BJ (cell line): ENCODE results near the gene EHBP1. TPM values are rescaled to one million over a fixed set of nuclear protein-coding genes. Genes with fewer than 3 reads are reported as not detected.
A peak's percentile ranks its signal among the peaks of the same experiment; 100 is the strongest.
"Not testable (repeated sequence)": the region's sequence is repeated elsewhere in the genome, so short reads cannot be mapped to it uniquely, and the experiment has no call there.

Experiments used
- CTCF ChIA-PET: fragments of 350-600 bp; formaldehyde crosslinking; extraction: SDS; loops from one replicate; lab custom pipeline; 2021; ENCODE audit warnings: antibody characterized with exemption, inconsistent platforms; lab: Yijun Ruan, JAX
- POLR2A ChIA-PET: fragments of 300-600 bp; sonication (Branson Sonifier 250); formaldehyde crosslinking; extraction: SDS; loops from one replicate; lab custom pipeline; 2021; ENCODE audit warnings: antibody characterized with exemption; lab: Charles Lee
- DNase-seq: peaks from one replicate; pipeline ENCODE4 v3.0.0-alpha.2; 2011; ENCODE audit warnings: low read depth
- H3K27me3 ChIP-seq: 2 replicates; pipeline ENCODE4 v1.6.0; 2011; ENCODE audit warnings: low read length; ENCODE audit not compliant: control insufficient read depth, insufficient read depth
- H3K36me3 ChIP-seq: 2 replicates; pipeline ENCODE4 v1.5.1; 2011; ENCODE audit warnings: low read length; ENCODE audit not compliant: control insufficient read depth, insufficient read depth
- H3K4me3 ChIP-seq: 2 replicates; pipeline ENCODE4 v1.5.1; 2011; ENCODE audit warnings: low read depth, mild to moderate bottlenecking, control low read depth, low read length
- CTCF ChIP-seq: IDR thresholded peaks from 2 replicates; pipeline ENCODE4 v1.5.1; 2011; ENCODE audit warnings: low read depth, mild to moderate bottlenecking, control low read depth, inconsistent platforms, low read length, moderate library complexity; ENCODE audit not compliant: insufficient read depth
- polyA plus RNA-seq: library from polyadenylated mRNA; depleted of rRNA; stranded (reverse); fragments of >200 nt; gene quantifications from 2 replicates; pipeline ENCODE4 v1.2.3, GENCODE V29; 2011

The EHBP1 gene
- polyA plus RNA-seq, 1 experiment = 43.8 TPM

- CTCF ChIA-PET = no interaction called here
- no peak for TF ChIP-seq CTCF
- no peak for DNase-seq
- no peak overlapping the region for H3K4me3 ChIP-seq
- POLR2A ChIA-PET = no interaction called here
- H3K36me3 ChIP-seq = peaks cover 4% of the 10 kb centered on the region
- H3K27me3 ChIP-seq = no peaks in the 10 kb centered on the region
Measured at GRCh38 chr2:63013438-63013837, 307.9 kb downstream of the EHBP1 start.

GRCh38 chr2:63015389-63015788 is 309.9 kb downstream of the EHBP1 start:
- DNase-seq = no peak
- POLR2A ChIA-PET = no interaction called here
- Histone ChIP-seq H3K36me3 (peaks cover 4% of the 10 kb centered on the region), H3K4me3 (no peak overlapping the region), H3K27me3 (no peaks in the 10 kb centered on the region)
- CTCF ChIA-PET = no interaction called here
- TF ChIP-seq CTCF = no peak

- no peak for DNase-seq
- ChIA-PET CTCF (no interaction called here), POLR2A (no interaction called here)
- TF ChIP-seq CTCF = no peak
- Histone ChIP-seq H3K36me3 (peaks cover 6% of the 10 kb centered on the region), H3K4me3 (no peak overlapping the region), H3K27me3 (no peaks in the 10 kb centered on the region)
Measured at GRCh38 chr2:63018439-63018838, 312.9 kb downstream of the EHBP1 start.

GRCh38 chr2:63019686-63020085 is 314.2 kb downstream of the EHBP1 start:
- H3K27me3 ChIP-seq, POLR2A ChIA-PET, H3K36me3 ChIP-seq, H3K4me3 ChIP-seq, CTCF ChIA-PET, DNase-seq: not testable (repeated sequence)

GRCh38 chr2:63023444-63023843 is 317.9 kb downstream of the EHBP1 start:
- DNase-seq = no peak
- POLR2A ChIA-PET = no interaction called here
- peaks cover 1% of the 10 kb centered on the region for H3K36me3 ChIP-seq
- CTCF ChIA-PET = interaction anchor here (0.7 to 1.5 kb wide), 2 partner anchors 11 to 121 kb away, joined by 3 to 4 read pairs; no protein-coding TSS in a partner anchor
- H3K27me3 ChIP-seq = no peaks in the 10 kb centered on the region
- peak; percentile 27 for TF ChIP-seq CTCF
- H3K4me3 ChIP-seq = no peak overlapping the region

- CTCF ChIA-PET = no interaction called here
Measured at GRCh38 chr2:63027220-63027619, 321.7 kb downstream of the EHBP1 start.

More at GRCh38 chr2:63027220-63027619, 321.7 kb downstream of the EHBP1 start:
- no peak for TF ChIP-seq CTCF
- no peak for DNase-seq
- no peak overlapping the region for H3K4me3 ChIP-seq
- no peaks in the 10 kb centered on the region for H3K27me3 ChIP-seq
- POLR2A ChIA-PET = no interaction called here
- no peaks in the 10 kb centered on the region; the same call in none of the 2 replicates for H3K36me3 ChIP-seq
